ENCODE results near the gene TSHZ2.
"Not testable (repeated sequence)": the region's sequence is repeated elsewhere in the genome, so short reads cannot be mapped to it uniquely, and the experiment has no call there.

Gene TSHZ2

DNA sequence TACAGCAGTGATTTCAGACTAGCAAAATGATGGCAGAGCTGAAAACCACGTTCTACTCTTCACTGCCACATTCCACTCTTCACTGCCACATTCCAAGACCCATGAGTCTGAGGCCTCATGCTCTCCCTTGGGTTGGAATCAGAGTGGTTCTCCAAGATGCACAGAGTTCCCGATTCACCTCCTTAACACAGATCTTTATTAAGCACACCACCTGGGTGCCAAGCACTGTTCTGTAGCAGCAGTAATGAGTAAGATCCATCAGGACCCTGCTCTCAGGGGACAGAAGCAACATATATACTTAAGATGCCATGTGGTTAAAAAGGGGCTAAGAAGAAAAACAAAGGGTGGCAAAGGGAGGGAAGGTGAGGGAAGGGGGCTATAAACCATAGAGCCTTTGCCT is 26.9 kb downstream of the TSHZ2 start:
- DNase-seq: no peak

DNA sequence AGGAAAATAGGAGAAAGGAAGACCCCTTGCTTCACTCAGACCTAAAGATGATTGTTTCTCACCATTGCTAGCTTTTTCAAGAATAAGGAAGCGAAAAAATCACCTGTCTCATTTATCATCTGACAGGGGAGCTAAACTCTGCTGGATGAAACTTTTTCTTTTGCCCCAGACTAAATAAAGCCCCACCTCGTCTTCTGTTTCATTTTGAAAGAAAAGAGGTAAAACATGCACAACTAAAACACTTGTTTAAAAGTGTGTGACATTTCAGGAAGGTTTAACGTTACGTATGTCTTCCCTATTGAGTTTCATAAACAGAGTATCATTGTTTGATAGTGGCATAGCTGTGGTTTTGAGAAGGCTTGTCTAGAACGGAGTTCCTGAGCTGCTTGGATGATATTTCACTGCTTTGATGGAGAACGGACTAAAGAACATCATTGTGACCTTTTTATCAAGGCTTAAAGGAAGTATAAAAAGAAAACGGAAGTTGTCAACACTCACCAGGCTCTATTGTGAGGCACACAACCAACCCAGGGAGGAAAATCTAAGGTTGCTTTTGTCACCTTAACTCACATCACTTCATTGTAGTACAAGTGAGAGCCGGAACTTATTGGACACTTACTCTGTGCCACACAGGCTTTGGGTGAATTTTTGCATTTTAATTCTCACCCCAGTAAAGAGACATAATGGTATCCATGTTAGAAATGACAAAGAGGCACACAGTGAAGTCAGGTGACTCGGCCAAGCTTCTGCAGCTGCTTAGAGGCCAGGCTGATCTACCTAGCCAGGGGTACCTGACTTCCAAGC is 29.5 kb downstream of the TSHZ2 start:
- DNase-seq: no peak

DNA sequence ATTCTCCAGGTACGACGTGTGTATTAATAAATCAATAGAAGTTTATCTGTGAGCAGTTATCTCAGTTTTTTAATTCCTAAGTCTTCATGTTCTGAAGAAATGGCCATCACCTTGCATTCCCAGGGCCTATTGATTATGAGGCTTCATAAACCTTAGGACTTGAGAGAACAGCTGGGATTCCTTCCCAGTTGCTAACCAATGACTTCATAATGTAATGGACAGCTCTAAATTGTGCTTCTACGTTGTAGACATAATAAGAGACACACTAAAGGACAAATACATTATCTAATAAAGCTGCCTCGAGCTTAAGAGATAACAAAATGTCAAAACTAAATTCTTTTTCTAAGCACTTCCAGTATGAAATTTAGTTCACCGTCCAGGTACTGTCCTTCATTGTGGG is 30.6 kb downstream of the TSHZ2 start:
- DNase-seq: no peak

DNA sequence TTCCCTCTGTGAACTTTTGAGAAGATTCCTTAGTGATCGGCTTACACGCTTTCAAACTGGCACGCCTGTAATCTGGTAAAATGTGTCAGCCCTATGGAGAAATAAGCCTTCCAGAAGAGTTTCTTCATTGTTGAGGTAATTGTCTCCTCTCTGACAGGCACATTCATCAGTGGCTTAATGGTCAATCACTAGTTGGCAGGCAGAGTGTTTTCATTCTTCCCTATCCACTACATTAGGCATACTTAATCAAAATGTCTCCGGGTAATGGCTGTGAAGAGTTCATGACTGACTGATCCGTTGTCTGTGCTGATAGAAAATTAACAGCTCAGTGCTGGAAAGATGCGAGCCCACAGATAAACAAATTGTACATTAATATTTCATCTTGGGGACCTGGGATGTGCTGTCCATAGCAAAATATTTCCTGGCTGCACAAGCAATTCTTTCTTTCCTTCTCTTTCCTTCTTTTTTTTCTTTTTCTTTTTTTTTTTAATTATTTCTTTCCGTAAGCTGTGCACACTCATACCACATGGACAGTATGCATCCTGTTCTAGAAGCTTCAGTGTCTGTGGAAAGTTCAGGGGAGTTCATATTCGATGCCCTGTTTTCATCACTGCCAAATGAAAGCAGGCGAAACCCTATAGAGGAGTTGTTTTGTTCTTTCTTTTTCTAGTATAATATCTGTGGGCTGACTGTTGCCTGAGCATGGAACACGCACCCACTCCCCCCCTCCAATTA is 31.4 kb downstream of the TSHZ2 start:
- DNase-seq: no peak

DNA sequence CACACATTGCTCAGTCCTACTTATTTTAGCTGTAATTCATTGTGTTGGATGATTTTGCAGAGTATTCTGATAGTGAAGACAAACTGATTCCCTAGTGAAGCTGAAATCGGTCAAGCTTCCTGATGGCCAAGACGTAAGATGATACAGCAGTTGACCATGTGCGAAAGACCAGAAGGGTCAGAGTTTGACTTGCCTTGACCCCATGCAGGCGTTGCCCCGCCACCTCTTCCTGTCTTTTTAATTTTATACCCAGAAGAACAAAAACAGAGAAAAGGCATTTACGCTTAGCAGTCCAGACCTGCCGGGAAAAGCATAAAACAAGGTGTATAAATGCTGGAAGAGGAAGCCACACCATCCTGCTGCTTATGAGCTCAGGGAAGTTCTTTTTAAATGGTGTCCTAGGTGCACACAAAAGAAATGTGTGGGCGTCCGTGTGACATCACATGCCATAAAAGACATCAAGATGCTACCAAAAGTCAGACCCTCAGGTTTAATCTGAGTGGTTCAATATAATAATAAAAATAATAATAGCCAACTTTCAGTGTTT is 32.2 kb downstream of the TSHZ2 start:
- no peak for DNase-seq

DNA sequence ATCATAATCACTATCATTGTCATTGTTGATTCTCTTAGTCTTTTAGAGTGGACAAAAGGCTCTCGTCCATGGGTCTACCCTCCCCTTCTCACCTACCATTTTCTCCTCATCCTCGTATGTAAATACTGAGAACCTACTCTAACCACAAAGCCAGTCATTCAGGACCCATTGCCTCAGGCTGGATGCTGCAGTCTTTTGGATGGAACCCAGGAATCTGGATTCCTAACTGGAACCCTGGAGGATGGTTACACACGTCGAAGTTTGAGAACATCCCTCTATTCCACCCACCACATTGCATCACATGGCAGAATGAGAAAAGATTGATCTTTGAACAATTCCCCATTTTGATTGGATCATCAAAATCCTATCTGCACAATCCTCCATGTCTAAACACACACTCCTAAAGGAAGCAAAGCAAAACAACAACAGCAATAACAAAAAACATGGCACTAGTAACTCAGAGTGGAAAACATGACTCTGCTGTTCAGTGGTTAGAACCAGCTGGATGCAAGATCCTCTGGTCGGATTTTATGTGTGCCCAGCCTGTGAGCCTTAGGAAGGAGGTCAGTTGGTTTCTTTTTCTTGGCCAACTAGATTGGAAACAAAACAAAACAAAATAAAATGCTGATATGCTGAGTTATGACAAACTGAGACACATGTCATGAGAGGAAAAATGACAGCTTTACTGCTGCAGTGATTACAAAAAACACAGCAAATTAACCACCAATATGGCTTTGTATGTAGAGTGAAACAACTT is 38.0 kb downstream of the TSHZ2 start:
- no peak for DNase-seq

DNA sequence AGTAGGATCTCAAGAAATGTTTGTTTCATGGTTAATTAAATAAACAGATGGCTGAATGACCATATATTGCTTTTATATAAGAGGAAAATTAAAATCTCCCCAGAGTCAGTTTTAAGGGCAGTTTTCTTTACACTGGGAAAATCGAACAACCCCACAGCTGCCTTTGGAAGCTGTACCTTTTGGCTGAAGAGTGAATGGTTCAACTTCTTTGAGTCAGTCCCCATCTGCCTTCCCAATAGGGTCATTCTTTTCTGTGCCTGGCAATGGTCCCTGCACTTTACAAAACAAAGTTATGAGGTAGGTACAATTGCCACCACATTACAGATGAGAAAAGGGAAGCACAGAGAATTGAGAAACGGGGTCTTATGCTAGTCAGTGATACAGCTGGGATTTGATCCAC is 39.5 kb downstream of the TSHZ2 start:
- DNase-seq: no peak

DNA sequence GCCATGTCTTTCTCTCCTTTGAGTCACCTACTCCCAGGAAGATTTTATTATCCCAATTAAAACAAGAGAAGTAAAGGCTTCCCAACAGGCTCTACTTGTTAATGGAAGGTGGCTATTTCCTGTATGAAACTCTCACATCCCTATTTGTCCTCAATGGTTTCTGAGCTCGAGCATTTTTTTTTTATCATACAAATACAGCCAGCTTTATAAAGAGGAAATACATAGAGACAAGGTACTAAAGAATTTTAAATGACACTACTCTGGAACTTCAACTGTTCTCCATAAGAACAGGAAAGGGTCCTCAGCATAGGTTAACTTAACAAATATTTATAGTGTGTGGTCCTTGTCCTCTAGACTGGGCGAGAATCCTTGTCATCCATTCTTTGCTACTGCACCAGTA is 41.0 kb downstream of the TSHZ2 start:
- no peak for DNase-seq

DNA sequence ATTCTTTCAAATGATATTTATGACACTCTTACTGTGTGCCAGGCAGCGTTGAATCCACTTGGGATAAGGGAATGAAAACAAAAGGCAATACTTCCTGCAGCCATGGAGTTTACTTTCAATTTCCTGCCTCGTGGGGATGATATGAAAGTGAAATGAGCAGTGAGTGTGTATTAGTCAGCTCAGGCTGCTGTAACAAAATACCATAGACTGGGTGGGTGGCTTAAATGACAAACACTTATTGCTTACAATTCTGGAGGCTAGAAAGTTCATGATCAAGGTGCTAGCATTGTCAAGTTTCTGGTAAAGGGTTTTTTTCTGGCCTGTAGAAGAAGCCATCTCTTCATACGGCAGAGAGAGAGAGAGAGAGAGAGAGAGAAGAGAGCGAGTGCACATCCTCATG is 41.7 kb downstream of the TSHZ2 start:
- DNase-seq: no peak

DNA sequence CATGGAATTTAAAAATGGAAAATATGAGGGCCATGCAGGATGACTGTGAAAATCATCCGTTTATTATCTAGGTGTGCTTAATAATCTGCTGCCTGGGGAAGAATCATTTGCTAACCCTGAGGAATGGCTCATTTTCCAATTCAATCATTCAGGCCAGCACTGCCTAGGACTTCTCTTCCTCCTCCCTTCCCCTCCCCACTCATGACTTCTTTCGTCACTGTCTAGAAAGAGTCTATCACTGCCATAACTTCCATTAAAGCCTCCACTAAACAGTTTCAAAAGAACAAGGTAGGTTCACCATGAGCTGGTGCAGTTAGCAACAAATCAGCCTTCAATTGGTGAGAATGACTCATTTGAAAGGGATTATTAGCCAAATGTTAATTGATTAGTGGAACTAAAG is 43.9 kb downstream of the TSHZ2 start:
- DNase-seq: no peak

DNA sequence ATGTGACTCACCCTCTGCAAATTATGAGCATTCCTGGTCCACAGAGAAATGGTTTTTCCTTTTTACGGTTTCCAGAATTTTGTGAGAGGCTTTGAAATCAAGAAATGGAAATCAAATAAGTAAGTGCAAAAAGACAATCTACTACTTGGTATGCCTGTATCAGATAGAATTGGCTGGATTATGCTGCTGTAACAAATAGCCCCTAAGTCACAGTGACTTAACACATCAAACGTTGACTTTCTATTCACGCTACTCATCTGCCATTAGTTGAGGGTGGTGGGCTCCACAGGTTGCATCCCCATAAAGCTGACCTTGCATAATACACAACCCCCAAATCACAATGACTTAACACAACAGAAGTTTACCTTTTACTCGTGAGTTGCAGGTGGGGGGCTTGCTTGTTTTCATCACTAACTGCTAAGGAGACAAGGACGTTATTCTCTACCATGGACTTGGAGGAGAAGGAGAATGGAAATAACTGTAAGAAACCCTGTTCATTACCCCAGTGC is 44.4 kb downstream of the TSHZ2 start:
- DNase-seq: no peak

DNA sequence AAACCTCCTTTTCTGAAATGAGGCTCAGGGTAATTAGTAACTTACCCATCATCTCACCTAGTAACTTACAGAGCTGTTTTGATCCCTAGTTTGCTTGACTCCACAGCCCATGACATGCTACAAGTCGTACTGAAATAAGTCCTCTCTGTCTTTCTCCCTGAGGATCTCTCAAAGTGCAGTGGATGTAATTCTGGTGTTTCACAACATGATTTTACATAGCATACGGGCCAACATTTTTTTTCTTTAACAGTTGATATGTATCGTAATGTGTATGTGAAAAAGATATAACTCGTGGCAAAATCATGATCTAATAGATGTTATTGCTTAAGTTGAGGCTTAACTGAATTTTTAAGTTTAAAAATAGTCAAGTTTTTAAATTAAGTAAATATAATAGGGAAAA is 45.0 kb downstream of the TSHZ2 start:
- DNase-seq: no peak

DNA sequence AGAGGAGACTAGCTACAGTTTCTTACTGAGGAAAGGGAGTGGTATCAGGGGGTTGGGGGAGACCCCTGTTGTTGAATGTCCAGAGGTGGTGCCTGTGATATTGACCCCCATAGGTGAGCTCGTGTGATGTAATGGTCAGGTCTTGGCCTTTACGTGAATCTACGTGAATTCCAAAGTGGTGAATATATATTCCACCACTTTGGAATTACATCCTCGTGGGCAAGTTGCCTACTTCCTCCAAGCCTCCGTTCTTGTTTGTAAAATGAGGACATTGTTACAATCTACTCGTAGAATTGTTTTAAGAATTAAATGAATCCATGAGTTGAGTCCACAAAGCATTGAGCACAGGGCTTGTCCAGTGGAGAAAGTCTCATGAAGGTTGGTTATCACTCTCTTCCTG is 47.3 kb downstream of the TSHZ2 start:
- no peak for DNase-seq

DNA sequence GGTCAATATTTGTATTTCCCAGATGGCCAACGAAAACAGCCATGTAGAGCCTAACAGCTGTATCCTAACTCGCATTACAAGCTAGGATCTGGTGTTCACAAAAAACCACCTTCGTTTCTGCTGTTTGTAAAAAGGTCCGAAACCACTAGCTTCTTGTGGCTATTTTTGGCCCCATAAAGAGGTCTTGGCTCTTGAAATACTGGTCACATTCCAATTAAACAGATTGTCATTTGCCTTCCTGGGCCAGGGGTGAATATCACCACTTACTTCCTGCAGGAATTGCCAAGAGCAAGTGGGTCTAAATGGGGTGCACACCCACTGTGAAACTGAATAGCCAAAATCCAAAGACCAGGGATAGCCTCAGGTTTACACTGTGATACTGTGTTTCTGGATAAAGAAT is 48.2 kb downstream of the TSHZ2 start:
- no peak for DNase-seq

DNA sequence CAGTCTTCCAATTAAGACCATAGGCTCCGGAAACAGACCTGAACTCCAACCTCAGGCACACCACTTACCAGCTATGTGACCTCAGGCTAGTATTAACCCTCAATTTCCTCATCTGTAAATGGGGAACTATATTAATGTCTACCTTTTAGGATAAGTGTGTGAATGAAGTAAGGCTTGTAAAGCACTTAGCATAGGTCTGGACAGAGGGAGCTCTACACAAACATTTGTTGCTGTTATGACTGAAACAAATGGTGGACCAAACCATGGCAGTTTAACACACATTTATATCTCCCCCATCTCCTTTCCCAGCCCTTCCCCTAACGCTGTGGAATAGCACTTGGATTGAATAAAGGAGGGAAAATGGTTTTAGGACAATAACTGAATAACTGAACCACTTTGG is 48.7 kb downstream of the TSHZ2 start:
- DNase-seq: no peak

DNA sequence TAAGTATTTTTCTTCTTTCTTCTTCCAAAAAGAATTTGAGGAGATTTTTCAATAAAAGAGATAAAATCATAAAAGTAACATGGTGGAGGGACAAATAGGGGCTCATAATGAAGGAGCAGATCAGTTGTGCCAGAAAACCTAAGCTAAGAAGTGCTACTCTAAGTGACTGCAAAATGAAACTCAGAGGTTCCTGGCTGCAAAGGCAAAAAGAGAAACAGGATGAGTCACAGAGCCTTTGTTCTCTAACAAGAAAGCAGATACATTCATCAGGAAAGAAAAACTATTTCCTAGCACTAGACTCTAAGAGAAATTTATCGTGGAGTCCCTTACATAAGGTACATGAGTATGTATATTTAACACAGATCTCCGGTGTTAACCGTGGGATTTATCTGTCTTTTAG is 49.8 kb downstream of the TSHZ2 start:
- DNase-seq: no peak

DNA sequence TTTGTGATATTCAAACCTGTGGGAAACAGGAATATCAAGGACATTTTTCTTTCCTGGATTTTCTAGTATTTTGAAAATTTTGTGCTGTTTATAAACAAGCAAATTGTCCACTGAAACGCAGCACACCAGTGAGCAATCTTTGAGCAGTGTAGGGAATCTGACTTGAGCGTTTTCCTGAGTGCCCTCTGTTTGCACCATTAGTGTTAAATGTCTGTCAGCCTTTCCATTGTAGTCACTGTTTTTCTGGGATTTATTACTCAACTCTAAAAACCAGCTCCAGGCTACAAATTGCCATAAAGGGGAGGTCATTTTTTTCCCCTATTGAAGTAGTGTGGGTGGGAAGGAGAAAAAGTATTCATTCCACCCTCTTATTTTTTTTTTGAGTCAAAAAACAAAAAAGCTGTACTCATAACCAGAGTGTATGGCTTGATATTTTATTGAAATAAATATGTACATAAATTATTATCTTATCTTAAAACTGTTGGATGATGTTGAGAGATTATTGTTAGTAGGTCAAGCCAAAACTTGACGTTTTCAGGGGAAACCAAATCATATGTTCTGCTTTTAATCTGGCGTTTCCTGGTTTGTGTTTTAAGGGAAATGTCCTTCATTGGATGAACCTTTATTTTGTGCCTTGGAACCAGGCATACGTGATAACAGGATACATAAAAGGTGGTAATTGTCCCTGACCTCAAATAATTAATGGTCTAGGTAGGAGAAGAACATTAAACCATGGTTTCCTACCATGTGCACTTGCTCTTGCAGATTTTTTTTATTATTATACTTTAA is 51.8 kb downstream of the TSHZ2 start:
- DNase-seq: no peak

DNA sequence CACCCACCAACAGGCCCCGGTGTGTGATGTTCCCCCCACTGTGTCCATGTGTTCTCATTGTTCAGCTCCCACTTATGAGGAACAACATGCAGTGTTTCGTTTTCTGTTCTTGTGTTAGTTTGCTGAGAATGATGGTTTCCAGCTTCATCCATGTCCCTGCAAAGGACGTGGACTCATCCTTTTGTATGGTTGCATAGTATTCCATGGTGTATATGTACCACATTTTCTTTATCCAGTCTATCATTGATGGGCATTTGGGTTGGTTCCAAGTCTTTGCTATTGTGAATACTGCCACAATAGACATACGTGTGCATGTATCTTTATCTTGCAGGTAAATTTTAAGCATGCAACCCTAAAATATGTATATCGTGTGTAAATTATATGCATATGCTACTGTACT is 52.5 kb downstream of the TSHZ2 start:
- DNase-seq: not testable (repeated sequence)

DNA sequence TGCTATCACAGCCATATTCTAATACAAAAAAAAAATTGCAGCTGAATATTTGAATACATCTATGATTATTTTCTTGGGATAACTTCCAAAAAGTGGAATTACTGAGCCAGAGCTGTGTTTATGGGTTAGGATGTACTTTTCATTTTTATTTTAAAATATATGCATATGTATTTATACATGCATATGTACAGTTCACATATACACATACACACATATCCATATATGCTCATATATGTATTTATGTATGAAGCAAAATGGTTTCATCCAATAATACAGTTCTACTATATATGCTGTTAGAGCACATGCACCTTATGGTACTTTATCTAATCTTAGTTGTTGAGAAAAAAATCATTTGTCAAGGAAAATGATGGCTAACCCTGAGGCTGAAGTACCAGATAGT is 54.9 kb downstream of the TSHZ2 start:
- no peak for DNase-seq

DNA sequence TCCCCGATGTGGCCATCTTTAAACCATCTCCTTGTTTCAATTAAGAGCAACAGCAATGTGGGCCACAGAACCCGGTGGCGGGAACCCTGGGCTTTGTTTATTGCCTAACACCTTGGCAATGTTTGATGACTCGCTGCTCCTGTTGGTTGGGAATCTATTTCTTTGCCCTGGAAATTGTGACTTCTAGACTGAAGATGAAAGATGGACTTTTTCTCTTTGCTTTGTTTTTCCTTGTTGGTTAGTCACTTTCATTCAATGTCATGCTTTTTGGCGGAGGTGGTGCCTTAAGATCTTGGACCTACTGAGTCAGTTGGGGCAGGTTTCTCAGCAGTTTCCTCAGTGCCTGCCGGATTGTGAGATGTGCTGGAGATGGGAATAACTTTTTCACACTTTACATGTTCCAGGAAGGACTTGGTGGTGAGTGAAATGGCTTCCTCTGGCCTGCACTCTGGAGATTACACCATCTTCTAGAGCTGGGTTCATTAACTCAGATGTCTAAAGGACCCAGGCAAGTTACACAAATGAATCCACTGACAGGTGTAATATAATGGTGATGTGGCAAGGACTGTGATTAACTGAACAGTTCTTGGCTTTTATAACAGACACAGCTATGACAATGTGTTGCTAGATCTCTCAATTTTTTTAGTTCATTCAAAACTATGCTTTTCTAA is 56.3 kb downstream of the TSHZ2 start:
- peak; percentile 20 for DNase-seq

DNA sequence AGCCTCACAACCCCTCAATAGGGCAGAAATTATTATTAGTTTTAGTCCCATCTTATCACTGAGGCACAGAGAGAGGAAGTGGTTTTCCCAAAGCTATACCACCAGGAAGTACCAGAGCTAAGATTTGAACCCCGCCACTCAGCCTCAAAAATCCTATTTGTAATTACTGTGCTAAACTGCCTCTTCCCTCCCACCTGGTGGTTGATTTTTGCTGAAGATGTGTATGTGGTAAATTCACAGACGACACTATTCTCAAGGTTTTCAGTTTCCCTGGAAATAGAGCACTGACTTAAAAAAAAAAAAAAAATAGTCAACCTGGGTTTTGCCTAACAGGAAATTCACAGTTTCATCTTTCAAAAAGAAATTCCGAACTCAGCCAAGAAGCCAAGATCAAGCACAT is 57.9 kb downstream of the TSHZ2 start:
- no peak for DNase-seq

DNA sequence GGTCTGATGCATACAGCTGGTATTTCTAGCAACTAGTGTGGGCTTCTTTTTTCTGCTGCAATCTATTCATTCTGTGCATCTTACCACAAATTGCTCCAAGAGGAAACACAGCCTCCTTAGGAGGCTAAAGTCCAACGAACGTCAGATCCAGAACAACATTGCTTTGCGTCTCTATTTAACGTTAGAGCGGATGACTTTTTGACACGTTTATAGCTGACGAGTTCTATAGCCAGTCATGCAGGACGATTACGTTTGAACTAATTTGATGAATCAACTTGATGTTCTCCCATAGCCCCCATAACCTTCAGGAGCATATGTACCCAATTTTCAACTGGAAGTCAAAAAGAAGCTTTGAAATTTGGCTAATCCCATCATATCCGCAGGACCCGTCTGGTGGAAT is 59.9 kb downstream of the TSHZ2 start:
- no peak for DNase-seq

All from stimulated activated CD4-positive, alpha-beta T cell treated with anti-CD3 and anti-CD28 coated beads, Interleukin-12 subunit alpha, Interleukin-12 subunit beta, amount 100 ng/mL, for 4 hours (primary cell).